Stimulated activated CD8-positive, alpha-beta memory T cell treated with anti-CD3 and anti-CD28 coated beads, Interleukin-15, amount 100 ng/mL, for 24 hours (primary cell): ENCODE measurements around the gene SH3TC2.
"Not testable (repeated sequence)": the region's sequence is repeated elsewhere in the genome, so short reads cannot be mapped to it uniquely, and the experiment has no call there.

Experiments
- DNase-seq: peaks from one replicate; pipeline ENCODE4 v3.0.0-alpha.2; 2020; ENCODE audit warnings: low read depth

The SH3TC2 gene

DNA sequence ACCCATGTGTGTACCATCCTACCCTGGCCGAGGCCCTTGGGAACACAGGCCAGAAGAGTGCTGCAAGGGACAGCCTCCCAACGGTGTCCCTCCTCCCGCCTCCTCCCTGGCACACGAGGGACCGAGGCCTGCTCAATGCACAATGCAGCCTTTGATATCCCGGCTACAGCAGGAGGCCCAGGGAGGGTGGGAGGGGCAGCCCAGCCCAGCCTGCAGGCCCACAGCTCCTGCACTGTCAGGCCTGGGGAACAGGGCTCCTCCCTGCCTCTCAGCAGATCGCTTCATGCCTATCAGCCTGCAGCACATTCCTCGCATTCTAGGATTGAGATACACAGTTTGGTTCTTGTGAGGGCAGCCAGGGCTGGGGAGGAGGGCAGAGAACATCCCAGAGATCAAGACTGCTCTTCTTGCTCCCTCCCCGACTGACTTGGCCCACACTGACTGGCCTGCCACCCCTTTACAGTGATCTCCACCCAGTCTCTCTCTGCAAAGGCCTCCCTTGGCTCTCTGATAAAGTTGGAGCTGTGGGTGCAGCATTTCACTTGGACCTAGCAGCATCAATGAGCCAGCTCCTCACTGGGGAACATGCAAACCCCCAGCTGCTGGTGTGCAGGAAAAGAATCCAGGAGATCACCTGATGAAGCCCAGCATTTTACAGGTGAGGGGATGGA lies at the start of gene SH3TC2:
Gene SH3TC2, minus strand, starts transcription at position 46 of the 671 bp plus-strand sequence. Its CDS starts 40 bp downstream, at position 6.
- DNase-seq, result no peak

DNA sequence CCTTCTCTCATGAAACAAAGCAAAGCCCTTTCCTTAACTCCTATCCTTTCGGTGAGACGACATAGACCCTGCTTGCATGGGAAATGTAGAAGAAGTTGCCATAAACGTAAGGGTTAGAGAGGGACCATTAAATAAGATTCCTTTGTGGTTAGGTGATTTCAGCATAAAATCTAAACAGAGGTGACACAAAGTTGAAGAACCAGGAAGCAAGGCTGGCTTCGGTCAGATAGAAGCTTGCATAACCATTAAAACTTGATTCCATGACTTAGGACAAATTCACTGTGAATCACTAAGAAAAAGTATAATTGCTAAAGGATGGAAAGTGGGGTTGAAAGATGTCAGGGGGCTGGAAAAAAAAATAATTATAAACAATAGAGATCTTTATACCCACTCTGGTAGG lies 47.5 kb upstream of the SH3TC2 start:
- no peak for DNase-seq

DNA sequence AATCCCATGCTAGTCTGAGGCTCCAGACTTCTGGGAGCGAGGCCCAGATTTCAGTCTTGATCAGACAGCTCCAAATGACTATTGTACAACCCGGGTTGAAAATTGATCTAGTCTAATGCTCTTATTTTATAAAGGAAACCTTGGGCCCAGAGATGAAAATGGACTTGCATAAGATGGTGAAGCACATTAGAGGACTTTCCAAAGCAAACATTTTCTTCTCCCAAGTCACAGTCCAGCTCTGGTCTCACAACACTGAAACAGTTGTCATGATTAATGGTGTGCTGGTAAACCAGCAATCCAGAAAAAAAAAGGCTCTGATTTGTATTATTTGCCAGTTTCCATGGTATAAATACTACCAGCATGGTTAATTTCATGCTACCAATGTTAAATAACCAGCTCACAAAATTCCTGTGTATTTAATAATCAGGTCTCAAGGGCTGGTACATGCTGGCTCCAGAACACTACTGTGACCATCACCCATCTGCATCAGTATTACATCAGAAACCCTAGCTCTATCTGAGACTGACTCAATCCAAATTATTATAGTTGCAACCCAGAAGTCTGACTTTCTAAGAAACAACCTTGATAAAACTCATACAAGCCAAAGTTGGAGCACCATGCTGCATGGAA lies 45.9 kb upstream of the SH3TC2 start:
- no peak for DNase-seq

DNA sequence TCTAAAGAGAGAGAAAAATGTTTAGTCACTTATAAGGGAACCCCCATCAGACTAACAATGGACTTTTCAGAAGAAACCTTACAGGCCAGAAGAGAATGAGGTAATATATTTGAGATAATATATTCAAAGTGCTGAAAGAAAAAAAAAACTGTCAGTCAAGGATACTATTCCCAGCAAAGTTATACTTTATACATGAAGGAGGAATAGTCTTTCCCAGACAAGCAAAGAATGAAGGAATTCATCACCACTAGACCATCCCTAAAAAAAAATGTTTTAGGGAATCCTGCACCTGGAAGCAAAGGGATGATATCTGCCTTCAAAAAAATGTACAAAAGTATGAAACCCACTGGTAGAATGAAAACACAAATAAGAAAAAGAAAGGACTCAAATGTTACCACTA lies 37.5 kb upstream of the SH3TC2 start:
- no peak for DNase-seq

DNA sequence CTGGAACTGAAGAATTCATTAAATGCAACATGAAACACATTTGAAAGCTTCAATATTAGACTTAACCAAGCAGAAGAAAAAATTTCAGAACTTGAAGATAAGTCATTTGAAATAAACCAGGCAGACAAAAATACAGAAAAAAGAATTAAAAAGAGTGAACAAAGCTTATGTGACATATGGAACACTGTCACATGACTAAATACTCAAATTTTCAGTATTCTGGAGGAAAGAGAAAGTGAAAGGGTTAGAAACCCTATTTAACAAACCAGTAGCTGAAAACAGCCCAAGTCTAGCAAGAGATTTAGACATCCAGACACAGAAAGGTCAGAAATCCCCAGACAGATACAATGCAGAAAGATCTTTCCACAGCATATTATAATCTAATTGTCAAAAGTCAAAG lies 37.1 kb upstream of the SH3TC2 start:
- no peak for DNase-seq

DNA sequence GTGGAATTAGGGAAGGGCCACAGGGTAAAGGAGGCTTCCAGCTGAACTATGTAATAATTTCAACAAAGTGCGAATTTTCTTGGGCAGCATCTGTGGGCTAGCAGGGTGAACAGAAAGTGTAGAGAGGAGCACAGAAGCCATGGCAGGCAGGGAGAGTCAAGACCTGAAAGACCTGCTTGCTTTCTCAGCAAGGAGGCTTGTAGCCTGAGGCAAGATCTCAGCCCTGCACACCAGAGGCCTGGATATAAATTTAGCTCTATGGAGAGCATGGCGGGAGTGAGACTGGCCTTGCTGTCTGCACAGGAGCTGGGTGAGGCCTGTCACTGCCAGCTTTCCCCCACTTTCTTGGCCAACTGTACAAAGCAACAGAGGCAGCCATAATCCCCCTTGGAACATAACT lies 32.1 kb upstream of the SH3TC2 start:
- no peak for DNase-seq

DNA sequence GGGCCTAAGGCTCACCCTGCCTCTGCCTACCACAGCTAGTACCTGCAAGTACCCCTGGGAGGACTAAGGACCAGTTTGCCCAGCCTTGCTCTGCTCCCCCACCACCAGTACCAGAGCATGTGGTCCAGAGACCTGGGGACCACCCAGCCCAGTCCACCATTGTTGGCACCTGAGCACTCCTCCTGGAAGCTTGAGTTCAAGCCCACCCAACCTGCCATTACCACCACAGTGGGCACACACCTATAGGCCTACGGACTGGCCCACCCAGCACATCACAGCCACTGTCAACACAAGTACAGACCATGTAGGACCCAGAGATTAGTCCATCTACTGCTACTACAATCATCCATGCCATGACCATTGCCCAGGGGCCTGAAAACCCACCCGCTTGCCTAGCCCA lies 30.8 kb upstream of the SH3TC2 start:
- no peak for DNase-seq

DNA sequence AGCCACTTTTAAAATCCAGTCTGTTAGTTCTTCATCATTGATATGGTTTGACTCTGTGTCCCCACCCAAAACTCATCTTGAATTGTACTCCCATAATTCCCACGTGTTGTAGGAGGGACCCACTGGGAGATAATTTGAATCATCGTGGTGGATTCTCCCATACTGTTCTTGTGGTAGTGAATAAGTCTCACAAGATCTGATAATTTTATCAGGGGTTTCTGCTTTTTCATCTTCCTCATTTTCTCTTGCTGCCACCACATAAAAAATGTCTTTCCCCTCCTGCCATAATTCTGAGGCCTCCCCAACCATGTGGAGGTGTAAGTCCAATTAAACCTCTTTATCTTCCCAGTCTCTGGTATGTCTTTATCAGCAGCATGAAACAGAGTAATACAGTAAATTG lies 26.9 kb upstream of the SH3TC2 start:
- DNase-seq, result no peak

DNA sequence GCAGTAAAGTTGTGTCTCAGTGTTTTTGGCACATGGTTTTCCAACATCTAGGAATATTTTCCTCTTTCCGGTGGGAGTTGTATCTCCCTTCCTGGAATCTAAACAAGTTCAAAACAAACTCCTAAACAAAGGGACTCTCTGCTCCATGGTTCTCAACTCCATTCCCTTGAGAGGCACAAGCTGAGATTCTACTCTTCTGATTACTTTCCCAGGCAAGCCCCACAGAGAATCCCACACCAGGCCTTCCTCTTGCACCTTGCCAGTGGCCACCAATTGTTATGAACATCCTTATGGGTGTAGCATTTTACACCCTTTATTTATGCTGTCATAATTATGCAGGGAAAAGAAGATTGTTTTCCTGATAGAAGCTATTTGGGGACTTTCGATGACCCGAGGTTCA lies 25.8 kb upstream of the SH3TC2 start:
- DNase-seq, result no peak

DNA sequence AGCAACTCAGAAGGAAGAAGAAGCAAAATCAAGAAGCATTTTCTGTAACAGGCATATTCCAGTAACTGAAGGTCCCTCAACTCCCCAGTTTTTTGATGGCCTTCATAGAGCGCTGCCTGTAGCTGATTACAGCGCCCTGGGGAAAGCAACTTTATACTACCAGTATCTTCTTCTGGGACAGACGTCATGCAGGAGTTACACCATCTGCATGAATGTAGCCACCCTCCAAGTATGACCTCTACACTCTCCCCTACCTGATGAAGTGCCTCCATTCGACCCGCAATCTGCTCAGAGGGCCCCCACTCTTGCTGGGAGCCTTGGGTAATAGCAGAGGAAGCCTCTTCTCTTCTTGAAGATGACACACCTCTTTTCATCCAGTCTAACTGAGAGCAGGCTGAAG lies 21.0 kb upstream of the SH3TC2 start:
- DNase-seq, result no peak

DNA sequence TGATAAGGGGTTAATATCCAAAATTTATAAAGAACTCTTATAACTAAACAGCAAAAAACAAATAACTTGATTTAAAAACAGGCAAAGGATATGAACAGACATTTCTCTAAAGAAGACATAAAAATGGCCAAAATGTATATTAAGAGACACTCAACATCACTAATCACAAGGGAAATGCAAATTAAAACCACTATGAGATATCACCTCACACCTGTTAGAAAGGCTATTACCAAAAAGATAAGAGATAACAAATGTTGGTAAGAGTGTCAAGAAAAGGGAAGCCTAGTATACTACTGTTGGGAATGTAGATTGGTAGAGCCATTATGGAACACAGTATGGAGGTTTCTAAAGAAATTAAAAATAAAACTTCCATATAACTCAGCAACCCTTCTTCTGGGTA lies 19.4 kb upstream of the SH3TC2 start:
- DNase-seq, result no peak

DNA sequence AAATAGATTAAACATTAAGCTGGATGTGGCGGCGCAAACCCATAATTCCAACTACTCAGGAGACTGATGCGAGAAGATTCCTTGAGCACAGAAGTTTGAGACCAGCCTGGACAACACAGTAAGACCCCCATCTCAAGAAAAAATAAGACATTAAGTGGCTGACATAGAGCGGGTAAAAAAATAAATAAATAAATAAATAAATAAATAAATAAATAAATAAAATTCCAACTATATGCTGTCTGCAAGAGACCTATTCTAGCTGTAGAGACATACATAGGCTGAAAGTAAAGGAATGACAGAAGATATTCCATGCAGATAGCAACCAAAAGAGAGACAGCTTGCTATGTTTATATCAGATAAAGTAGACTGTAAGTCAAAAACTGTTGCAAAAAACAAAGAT lies 17.4 kb upstream of the SH3TC2 start:
- DNase-seq, result no peak

DNA sequence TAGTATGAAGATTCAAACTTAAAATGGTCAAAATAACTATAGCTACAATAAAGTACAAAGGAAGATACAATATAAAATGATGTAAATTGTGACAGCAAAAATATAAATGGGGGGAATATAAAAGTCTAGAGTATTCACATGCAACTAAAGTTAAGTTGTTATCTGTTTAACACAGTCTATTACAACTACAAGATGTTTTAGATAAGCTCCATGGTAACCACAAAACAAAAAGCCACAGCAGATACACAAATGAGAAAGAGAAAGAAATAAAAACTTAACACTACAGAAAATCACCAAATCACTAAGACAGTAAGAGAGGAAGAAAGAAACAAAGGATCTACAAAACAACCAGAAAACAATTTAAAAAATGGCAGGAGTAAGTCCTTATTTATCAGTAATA lies 17.0 kb upstream of the SH3TC2 start:
- no peak for DNase-seq

DNA sequence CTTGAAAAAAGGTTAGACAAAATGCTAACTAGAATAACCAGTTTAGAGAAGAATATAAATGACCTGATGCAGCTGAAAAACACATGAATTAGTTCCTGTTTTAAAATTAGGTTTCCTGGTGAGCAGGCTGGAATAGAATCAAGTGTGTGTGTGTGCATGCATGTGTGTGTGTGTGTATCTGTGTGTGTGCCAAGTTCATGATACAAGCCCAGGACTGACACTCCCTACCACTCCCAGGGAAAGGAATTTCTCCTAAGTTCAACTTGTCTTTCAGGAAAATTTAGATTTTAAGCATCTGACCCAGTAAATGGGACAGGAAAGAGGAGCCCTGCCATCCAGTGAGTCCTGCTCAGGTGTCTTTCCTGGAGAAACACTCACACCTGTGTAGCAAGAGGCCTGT lies 11.2 kb upstream of the SH3TC2 start:
- not testable (repeated sequence) for DNase-seq

DNA sequence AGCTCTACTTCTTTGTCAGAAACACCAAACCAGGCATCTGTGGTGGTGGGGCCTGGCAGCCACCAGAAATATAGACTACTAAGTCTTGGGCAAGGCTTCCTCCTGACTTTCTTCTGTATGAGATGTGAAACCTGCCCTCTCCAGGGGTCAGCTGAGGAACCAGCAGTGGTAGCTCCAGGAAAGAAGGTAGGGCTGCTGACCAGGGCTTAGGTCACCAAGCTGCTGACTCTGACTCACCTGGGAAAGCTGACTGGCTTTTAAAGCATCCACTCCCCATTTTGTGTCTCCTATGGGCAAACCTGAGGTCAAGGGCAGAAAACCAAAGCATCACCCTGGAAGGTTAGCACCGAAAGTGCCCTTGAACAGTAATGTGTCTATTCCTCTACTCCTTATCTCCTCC lies 10.4 kb upstream of the SH3TC2 start:
- no peak for DNase-seq

DNA sequence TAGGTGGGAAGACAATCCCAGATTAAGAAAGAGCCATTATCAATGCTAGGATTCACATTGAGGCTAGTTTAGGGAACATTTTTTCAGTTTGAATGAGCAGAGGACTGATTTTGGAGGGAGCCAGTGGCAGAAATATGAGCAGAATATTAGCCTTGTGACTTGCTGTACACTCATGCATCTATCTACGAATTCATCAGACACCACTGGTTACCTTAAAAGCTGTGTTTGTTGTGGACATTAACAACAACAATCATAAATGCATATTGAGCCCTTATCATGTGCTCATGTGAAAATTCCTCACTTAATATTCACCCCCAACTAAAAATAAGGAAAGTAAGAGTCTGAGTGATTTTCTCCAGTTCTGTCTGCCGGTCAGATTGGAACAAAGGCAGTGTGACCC lies 9.9 kb upstream of the SH3TC2 start:
- DNase-seq, result no peak

DNA sequence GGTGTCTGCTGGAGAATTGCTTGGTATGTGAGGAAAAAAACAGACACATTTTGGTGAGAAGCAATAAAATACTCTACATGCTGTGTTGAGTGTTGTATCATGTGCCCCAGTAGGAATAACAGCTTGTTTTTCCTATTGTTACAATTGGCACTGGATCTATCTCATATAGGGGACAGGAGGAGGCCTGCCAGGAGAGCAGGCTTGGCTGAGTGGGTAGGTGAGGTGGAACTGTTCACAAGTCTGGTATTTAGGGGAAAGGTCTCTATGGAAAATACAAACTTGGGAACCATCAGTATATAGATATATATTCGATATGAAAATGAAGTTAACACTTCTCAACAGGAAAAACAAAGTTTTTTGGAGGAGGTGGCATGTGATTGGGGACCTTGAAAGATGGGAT lies 9.5 kb upstream of the SH3TC2 start:
- DNase-seq, result no peak

DNA sequence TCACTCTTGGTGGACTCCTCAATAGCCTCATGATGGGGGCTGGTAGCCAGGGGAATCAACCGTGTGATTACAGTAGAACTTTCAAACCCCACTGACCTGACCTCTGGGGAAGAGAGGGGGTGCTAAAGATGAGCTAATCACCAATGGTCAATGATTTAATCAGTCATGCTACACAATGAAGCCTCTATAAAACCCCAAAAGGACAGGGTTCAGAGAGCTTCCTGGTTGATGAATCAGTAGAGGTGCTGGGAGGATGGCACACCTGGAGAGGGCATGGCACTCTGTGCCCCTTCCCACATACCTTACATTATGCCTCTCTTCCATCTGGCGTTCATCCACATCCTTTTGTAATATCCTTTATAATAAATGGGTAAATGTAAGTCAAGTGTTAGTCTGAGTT lies 8.9 kb upstream of the SH3TC2 start:
- DNase-seq, result no peak

DNA sequence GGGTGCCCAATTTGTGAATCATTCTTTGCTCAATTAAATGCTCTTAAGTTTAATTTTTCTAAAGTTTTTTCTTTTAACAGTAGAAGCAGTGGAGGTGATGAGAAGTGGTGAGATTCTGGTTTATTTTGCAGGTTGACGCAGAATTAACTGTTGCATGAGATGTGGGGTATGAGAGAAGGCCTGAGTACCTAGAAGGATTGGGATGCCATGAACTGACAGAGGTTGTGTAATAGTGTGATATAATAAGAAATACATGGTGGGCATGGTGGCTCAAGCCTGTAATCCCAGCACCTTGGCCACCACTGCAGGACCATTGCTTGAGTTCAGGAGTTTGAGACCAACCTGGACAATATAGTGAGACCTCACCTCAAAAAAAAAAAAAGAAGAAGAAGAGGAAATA lies 8.4 kb upstream of the SH3TC2 start:
- DNase-seq, result no peak

DNA sequence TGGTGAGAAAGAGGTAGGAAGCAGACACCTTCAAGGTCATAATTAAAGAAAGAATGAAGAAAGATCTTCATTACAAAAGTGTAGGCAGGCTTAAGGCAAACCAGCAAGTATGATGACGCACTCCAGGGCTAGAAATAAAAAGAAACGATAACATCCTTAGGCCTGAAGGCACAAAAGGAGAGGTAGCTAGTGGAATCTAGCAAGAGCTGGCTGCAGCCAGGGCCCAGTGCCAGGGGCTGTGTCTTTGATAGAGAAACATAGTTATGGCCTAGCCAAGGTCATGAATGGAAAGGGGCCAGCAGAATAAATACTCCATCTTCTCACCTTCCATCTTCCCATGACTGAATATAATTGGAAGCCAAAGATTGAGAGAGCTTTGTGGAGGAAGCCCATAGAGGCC lies 6.8 kb upstream of the SH3TC2 start:
- DNase-seq, result no peak

DNA sequence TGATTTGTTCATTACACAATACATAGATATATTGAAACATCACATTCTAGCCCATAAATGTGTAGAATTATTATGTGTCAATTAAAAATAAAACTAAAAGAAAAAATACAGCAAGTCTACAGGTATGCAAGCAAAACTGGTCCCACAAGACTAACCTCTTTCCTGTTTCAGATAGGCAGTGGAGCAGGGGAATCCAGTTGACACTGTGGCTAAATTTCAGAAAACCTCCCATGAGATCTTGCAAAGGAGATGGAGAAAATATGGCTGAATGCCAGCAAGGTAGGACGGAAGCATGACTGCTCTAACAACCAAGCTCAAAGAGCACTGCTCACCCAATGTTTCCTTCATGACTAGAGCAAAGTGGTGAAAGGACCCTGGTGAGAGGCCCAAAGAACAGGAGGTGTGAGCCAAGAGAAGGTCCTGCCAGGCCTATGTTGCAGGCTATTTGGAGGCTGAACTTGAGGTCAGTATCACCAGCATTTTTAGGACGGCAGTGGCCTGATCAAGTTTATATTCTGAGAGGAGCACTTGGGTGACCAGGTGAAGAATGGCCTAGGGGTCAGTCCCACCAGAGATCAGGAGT lies 1.1 kb upstream of the SH3TC2 start:
- DNase-seq, result no peak

DNA sequence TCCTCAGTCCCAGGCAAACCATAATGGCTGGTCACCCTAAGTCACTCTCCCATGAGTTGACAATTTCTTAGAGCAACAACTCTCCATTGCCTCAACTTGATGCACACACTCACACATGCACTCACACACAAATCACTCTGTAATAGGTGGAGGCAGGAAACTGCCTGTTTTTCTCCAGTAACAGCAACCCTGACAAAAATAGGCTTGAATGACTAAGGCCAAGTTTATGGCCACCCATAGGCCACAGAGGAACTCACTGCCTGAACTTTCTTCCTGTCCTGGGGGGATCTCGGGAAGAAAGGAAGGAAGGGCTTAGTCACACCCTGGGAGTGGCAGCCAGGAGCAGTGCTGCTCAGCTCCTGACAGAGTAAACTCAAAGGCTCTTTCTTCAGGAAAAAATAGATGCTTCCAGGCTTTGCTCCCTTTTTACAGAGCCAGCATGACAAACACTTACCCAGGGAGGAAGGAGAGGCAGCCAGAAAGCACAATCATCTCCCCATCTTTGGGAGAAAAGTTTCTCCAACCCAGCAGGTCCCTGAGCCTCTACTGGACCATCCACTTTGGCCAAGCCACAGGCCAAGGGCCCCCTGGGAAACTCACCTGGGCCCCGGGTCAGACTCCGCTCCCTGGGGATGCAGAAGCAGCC lies 368 bp downstream of the SH3TC2 start:
- DNase-seq, result no peak

DNA sequence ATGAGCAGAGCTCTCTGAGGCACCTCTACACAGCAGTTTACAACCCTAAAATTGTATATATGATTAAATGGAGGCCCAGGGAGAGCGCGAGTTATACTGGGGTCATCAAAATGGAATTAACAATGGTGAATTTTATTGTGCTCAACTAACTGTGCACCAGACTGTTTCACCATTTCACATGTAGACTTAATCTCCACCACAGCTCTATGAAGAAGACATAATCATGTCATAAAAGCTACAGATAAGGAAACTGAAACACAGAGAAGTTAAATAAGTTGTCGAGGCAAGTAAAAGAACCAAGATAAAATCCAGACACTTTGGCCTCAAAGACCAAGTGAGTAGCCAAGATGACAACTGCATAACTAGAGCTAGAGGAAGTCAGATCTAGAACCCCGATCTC lies 1.5 kb downstream of the SH3TC2 start:
- no peak for DNase-seq
